SK-N-SH (cell line): ENCODE results near the gene STIM1.
A peak's percentile ranks its signal among the peaks of the same experiment; 100 is the strongest.

Experiments used
- CHD2 ChIP-seq: fragments of 150-350 bp; IDR thresholded peaks from 2 replicates; pipeline ENCODE4 v1.6.1; 2018; ENCODE audit warnings: low read length; ENCODE audit not compliant: partially characterized antibody
- CTCF ChIP-seq: fragments of 200-600 bp; sonication (generic); IDR thresholded peaks from 2 replicates; pipeline ENCODE4 v1.6.1; 2017; ENCODE audit warnings: antibody characterized with exemption, mild to moderate bottlenecking, moderate library complexity
- ELF1 ChIP-seq: IDR thresholded peaks from 2 replicates; pipeline ENCODE4 v1.4.0; 2012
- MAX ChIP-seq: IDR thresholded peaks from 2 replicates; pipeline ENCODE4 v1.4.0; 2012; ENCODE audit warnings: low read depth
- TCF12 ChIP-seq: IDR thresholded peaks from 2 replicates; pipeline ENCODE4 v1.4.0; 2012
- USF2 ChIP-seq: fragments of 150-350 bp; IDR thresholded peaks from 2 replicates; pipeline ENCODE4 v1.6.1; 2017; ENCODE audit warnings: antibody characterized with exemption, low read length, low read depth, borderline replicate concordance
- ZBTB33 ChIP-seq: IDR thresholded peaks from 2 replicates; pipeline ENCODE4 v1.4.0; 2012; ENCODE audit warnings: low read depth, borderline replicate concordance

- no peak for TF ChIP-seq USF2
- TF ChIP-seq CTCF, result no peak
- no peak for TF ChIP-seq MAX
- TF ChIP-seq CHD2, result no peak
- TF ChIP-seq ZBTB33, result no peak
- TF ChIP-seq TCF12, result peak; percentile 62
- TF ChIP-seq ELF1, result no peak
These were observed 83.7 kb downstream of the STIM1 start for GRCh38 chr11:3939211-3939610.
